Stimulated activated CD8-positive, alpha-beta memory T cell treated with anti-CD3 and anti-CD28 coated beads, Interleukin-15, amount 100 ng/mL, for 24 hours (primary cell): ENCODE measurements around the gene D2HGDH.
"Not testable (repeated sequence)": the region's sequence is repeated elsewhere in the genome, so short reads cannot be mapped to it uniquely, and the experiment has no call there.

Experiments
- DNase-seq: peaks from one replicate; pipeline ENCODE4 v3.0.0-alpha.2; 2020; ENCODE audit warnings: low read depth

The D2HGDH gene

GRCh38 chr2:241724975-241725870 lies 9.2 kb upstream of the D2HGDH start:
- DNase-seq: no peak

- no peak for DNase-seq
These were observed 8.0 kb upstream of the D2HGDH start for GRCh38 chr2:241726459-241726858.

- DNase-seq: no peak
These were observed 6.4 kb upstream of the D2HGDH start for GRCh38 chr2:241728000-241728399.

- no peak for DNase-seq
These were observed 5.8 kb upstream of the D2HGDH start for GRCh38 chr2:241728627-241729026.

DNA sequence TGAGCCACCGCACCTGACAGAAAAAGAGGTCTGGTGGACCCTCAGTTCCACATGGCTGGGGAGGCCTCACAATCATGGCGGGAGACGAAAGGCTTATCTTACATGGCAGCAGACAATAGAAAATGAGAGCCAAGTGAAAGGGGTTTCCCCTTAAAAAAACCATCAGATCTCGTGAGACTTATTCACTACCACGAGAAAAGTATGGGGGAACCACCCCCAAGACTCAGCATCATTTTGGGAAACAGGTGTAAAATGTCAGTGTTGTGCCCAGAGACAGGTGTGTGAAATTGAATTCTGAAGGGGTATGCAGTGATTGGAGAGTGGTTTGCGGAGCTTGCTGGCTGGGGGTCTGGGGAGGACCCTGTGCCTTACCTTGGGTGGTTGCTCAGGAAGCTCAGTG lies 4.6 kb upstream of the D2HGDH start:
- no peak for DNase-seq

DNA sequence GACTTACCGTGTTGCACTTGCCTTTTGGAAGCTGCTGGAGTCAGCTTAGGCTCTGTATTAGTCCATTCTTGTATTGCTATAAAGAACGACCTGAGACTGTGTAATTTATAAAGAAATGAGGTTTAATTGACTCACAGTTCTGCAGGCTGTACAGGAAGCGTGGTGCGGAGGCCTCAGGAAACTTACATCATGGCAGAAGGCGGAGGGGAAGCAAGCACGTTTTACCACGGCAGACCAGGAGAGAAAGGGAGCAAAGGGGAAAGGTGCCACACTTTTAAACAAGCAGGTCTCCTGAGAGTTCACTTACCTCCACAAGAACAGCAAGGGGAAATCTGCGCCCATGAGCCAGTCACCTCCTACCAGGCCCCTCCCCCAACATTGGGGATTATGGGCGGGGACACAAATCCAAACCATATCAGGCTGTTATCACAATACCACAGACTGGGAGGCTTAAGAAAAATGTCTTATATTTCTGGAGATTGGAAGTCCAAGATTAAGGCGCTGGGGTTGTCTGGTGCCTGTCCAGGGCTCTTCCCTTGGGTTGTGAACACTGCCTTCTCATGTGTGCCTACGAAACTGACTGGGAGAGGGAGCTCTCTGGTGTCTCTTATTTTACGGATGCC lies 3.6 kb upstream of the D2HGDH start:
- no peak for DNase-seq

DNA sequence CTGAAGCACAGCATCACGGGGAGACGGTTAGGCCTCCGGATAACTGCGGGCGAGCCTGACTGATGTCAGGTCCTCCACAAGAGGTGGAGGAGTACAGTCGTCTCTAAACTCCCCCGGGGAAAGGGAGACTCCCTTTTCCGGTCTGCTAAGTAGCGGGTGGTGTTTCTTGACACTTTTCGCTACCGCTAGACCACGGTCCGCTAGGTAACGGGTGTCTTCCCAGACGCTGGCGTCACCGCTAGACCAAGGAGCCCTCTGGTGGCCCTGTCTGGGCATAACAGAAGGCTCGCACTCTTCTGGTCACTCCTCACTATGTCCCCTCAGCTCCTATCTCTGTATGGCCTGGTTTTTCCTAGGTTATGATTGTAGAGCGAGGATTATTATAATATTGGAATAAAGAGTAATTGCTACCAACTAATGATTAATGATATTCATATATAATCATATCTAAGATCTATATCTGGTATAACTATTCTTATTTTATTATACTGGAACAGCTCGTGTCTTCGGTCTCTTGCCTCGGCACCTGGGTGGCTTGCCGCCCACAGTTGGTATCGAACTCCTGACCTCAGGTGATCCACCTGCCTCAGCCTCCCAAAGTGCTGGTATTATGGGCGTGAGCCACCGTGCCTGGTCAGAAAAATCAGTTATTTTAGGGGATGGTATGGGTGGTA lies 1.8 kb upstream of the D2HGDH start:
- DNase-seq: not testable (repeated sequence)

DNA sequence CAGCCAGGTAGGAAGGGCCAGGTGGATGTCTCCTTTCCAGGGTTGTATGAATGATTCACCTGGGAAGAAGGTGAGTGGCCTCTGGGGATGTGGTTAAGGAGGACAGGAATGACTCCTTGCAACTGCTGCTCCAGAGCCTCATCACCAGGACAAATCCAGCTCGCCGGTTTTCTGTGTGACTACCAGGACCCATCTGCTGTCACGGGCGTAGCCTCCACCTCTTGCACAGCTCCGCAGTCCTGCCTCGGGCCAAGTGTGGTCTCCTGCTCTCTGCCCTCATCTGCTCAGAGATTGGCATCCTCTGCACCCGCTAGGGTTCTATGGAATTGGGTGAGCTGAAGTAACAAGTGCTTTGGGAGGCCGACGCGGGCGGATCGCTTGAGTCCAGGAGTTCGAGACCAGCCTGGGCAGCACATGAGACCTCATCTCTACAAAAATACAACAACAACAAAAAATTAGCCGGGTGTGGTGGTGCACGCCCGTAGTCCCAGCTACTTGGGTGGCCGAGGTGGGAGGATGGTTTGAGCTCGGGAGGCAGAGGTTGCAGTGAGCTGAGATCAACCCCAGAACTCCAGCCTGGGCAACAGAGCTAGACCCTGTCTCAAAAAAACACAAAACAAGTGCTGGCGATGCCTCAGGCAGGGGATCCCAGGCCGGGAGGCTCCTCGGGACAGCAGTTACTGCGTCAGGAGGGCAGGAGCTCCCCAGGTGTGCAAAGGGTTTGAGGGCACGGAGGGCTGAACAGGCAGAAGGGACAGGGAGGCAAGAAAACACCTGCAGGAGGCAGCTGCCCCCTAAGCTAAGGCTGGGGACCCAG lies 831 bp upstream of the D2HGDH start:
- no peak for DNase-seq

DNA sequence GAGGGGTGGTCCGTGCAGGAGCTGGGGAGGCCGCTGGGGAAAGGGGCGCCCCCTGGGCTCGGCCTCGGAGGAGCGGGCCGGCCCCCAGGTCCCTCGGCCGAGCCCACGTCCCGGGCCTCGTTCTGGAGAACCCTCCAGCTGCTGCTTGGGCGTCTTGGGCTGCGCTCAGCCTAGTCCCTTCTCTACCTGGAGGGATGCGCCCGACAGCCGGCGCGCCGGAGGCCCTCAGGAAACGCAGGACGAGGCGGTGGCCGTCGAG lies 293 bp upstream of the D2HGDH start:
- no peak for DNase-seq

DNA sequence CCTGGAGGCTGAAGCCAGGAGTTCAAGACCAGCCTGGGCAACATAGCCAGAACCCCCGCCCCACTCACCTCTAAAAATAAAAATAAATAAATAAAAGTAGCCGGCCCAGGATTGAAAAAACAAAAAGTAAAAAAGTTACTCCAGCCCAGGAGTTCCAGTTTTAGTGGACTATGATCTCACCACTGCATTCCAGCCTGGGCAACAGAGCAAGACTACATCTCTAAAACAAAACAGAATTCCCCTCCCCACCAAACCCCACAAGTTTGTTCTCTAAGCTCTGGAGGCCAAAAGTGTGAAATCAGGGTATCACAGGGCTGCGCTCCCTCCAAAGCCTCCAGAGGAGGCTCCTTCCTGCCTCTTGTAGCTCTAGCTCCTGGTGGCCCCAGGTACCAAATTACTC lies 1.7 kb downstream of the D2HGDH start:
- no peak for DNase-seq

GRCh38 chr2:241738040-241738686 lies 3.7 kb downstream of the D2HGDH start:
- DNase-seq: no peak

DNA sequence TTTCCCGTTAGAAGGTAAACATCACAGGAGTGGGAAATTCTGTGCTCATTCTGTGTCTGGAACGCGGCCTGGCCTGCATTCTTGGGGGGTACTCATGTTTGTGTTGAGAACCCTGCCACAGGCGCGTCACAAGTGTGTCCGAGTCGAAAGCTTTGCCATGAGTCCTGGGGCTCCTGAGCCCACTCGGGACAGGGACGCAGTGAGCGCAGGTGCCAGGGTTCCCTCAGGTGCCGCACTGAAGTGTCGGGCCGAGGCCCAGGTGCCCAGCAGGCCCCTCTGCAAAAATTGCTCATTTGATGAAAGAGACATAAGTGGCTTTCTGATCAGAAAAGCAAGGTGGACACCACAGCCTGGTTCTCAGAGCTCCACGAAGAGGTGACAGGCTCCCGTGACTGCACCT lies 4.7 kb downstream of the D2HGDH start:
- no peak for DNase-seq

DNA sequence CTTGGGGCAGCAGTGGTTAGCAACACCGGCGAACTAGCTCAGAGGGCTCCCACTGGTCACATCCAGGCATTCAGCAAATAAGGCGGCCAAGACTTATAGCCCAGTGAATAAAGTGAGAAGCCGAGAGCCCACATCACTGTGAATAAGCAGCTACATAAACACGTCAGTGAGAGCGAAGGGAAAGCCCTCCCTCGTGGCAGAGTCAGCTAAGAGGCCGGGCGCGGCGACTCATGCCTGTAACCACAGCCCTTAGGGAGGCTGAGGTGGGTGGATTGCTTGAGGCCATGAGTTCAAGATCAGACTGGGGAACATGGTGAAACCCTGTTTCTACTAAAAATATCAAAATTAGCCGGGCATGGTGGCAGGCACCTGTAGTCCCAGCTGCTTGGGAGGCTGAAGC lies 5.2 kb downstream of the D2HGDH start:
- no peak for DNase-seq

- DNase-seq: no peak
These were observed 6.6 kb downstream of the D2HGDH start for GRCh38 chr2:241741016-241741415.

GRCh38 chr2:241742320-241742939 lies 8.0 kb downstream of the D2HGDH start:
- DNase-seq: no peak

DNA sequence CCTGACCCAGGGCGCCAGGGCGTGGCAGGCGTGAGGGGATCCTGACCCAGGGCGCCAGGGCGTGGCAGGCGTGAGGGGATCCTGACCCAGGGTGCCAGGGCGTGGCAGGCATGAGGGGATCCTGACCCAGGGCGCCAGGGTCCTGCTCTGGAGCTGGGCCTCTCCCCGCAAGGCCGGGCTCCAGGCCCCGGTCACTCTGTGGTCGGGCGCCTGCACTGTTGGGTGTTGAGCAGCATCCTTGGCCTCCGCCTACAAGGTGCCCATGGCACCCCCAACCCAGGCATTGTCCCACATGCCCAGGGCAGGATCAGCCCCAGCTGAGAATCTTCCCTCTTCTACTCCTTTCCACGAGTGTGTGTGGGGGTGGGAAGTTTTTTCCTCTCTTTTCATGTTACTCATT lies 8.6 kb downstream of the D2HGDH start:
- DNase-seq: not testable (repeated sequence)

- no peak for DNase-seq
These were observed 9.2 kb downstream of the D2HGDH start for GRCh38 chr2:241743620-241744019.

GRCh38 chr2:241744028-241744754 lies 9.8 kb downstream of the D2HGDH start:
- DNase-seq: no peak

- DNase-seq: no peak
These were observed 10.8 kb downstream of the D2HGDH start for GRCh38 chr2:241745276-241745675.

DNA sequence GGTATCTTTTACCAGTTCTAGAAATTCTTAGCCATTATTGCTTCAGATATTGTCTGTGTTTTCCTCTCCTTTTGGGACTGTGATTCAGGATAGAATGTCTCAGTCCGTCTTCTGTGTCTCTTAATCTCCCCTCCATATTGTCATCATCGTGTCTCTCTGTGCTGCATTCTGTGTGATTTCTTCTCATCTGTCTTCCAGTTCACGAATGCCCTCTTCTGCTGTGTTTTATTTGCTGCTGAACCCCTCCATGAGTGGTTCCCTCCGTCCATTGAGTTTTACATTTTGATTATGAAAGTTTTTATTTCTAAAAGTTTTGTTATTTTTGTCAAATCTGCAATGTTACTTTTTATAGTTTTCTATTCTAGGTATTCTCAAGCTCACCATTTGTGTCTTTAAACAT lies 11.7 kb downstream of the D2HGDH start:
- no peak for DNase-seq
